Activated naive CD8-positive, alpha-beta T cell treated with anti-CD3 and anti-CD28 coated beads for 36 hours (primary cell): ENCODE data around the gene DMRT1. TPM values are rescaled to one million over a fixed set of nuclear protein-coding genes. Genes with fewer than 3 reads are reported as not detected.

Source experiments
- DNase-seq: peaks from one replicate; pipeline ENCODE4 v3.0.0; 2021
- H3K27ac Mint-ChIP-seq: one replicate; pipeline ENCODE4 v1.8.0; 2022; ENCODE audit warnings: mild to moderate bottlenecking, moderate library complexity, mixed read lengths
- H3K27me3 Mint-ChIP-seq: one replicate; pipeline ENCODE4 v1.8.0; 2022; ENCODE audit warnings: mild to moderate bottlenecking, mixed read lengths
- H3K36me3 Mint-ChIP-seq: one replicate; pipeline ENCODE4 v1.8.0; 2021; ENCODE audit warnings: mild to moderate bottlenecking, mixed read lengths
- H3K4me1 Mint-ChIP-seq: one replicate; pipeline ENCODE4 v1.8.0; 2021; ENCODE audit warnings: mixed read lengths
- H3K4me3 Mint-ChIP-seq: one replicate; pipeline ENCODE4 v1.8.0; 2022; ENCODE audit warnings: mild to moderate bottlenecking, moderate library complexity, mixed read lengths
- H3K9me3 Mint-ChIP-seq: one replicate; pipeline ENCODE4 v1.8.0; 2022; ENCODE audit warnings: mixed read lengths
- total RNA-seq, 2 experiments: library from RNA; stranded (reverse); gene quantifications; one replicate each; pipeline ENCODE4 v1.2.3, GENCODE V29; 2021

DMRT1 gene
- total RNA-seq, 2 experiments from 2014 or later, result not detected

GRCh38 chr9:928363-929042 lies 87.0 kb downstream of the DMRT1 start:
- Mint-ChIP-seq H3K27ac (no peak overlapping the region), H3K27me3 (peaks cover 15% of the 10 kb centered on the region), H3K36me3 (no peaks in the 10 kb centered on the region), H3K9me3 (no peaks in the 10 kb centered on the region), H3K4me1 (no peaks in the 10 kb centered on the region), H3K4me3 (no peak overlapping the region)
- no peak for DNase-seq

GRCh38 chr9:929719-930118 lies 88.2 kb downstream of the DMRT1 start:
- no peak for DNase-seq
- Mint-ChIP-seq H3K4me1 (no peaks in the 10 kb centered on the region), H3K27me3 (peaks cover 23% of the 10 kb centered on the region), H3K36me3 (no peaks in the 10 kb centered on the region), H3K27ac (no peak overlapping the region), H3K9me3 (no peaks in the 10 kb centered on the region), H3K4me3 (no peak overlapping the region)

GRCh38 chr9:933356-933755 lies 91.9 kb downstream of the DMRT1 start:
- no peaks in the 10 kb centered on the region for H3K4me1 Mint-ChIP-seq
- no peak for DNase-seq
- H3K36me3 Mint-ChIP-seq, result no peaks in the 10 kb centered on the region
- peaks cover 4% of the 10 kb centered on the region for H3K9me3 Mint-ChIP-seq
- H3K4me3 Mint-ChIP-seq, result no peak overlapping the region
- H3K27me3 Mint-ChIP-seq, result peaks cover 28% of the 10 kb centered on the region
- H3K27ac Mint-ChIP-seq, result no peak overlapping the region

- Mint-ChIP-seq H3K4me3 (no peak overlapping the region), H3K9me3 (peaks cover 9% of the 10 kb centered on the region), H3K36me3 (no peaks in the 10 kb centered on the region), H3K27ac (no peak overlapping the region), H3K27me3 (peaks cover 41% of the 10 kb centered on the region), H3K4me1 (no peaks in the 10 kb centered on the region)
- DNase-seq, result no peak
Measured at GRCh38 chr9:935348-935965, 94.0 kb downstream of the DMRT1 start.

- Mint-ChIP-seq H3K4me3 (no peak overlapping the region), H3K27ac (no peak overlapping the region), H3K9me3 (peaks cover 7% of the 10 kb centered on the region), H3K36me3 (no peaks in the 10 kb centered on the region), H3K27me3 (peaks cover 59% of the 10 kb centered on the region), H3K4me1 (no peaks in the 10 kb centered on the region)
- no peak for DNase-seq
Measured at GRCh38 chr9:942805-943580, 101.5 kb downstream of the DMRT1 start.

- Mint-ChIP-seq H3K27ac (no peak overlapping the region), H3K4me1 (no peaks in the 10 kb centered on the region), H3K9me3 (no peaks in the 10 kb centered on the region), H3K36me3 (no peaks in the 10 kb centered on the region), H3K27me3 (peaks cover 61% of the 10 kb centered on the region), H3K4me3 (no peak overlapping the region)
- no peak for DNase-seq
Measured at GRCh38 chr9:947985-948384, 106.5 kb downstream of the DMRT1 start.

- no peak for DNase-seq
- Mint-ChIP-seq H3K9me3 (no peaks in the 10 kb centered on the region), H3K4me1 (no peaks in the 10 kb centered on the region), H3K27me3 (peaks cover 56% of the 10 kb centered on the region), H3K4me3 (no peak overlapping the region), H3K36me3 (no peaks in the 10 kb centered on the region), H3K27ac (no peak overlapping the region)
Measured at GRCh38 chr9:948497-948896, 107.0 kb downstream of the DMRT1 start.

- H3K27ac Mint-ChIP-seq, result no peak overlapping the region
- peaks cover 50% of the 10 kb centered on the region for H3K27me3 Mint-ChIP-seq
- no peaks in the 10 kb centered on the region for H3K36me3 Mint-ChIP-seq
- no peak for DNase-seq
- no peak overlapping the region for H3K4me3 Mint-ChIP-seq
- H3K9me3 Mint-ChIP-seq, result no peaks in the 10 kb centered on the region
- no peaks in the 10 kb centered on the region for H3K4me1 Mint-ChIP-seq
Measured at GRCh38 chr9:950139-950538, 108.6 kb downstream of the DMRT1 start.

- no peak overlapping the region for H3K4me3 Mint-ChIP-seq
- peaks cover 34% of the 10 kb centered on the region for H3K27me3 Mint-ChIP-seq
- no peak for DNase-seq
- no peaks in the 10 kb centered on the region for H3K4me1 Mint-ChIP-seq
- H3K27ac Mint-ChIP-seq, result no peak overlapping the region
- no peaks in the 10 kb centered on the region for H3K36me3 Mint-ChIP-seq
- H3K9me3 Mint-ChIP-seq, result no peaks in the 10 kb centered on the region
Measured at GRCh38 chr9:952546-952945, 111.0 kb downstream of the DMRT1 start.

GRCh38 chr9:959105-959504 lies 117.6 kb downstream of the DMRT1 start:
- Mint-ChIP-seq H3K36me3 (no peaks in the 10 kb centered on the region), H3K4me3 (no peak overlapping the region), H3K27me3 (peaks cover 43% of the 10 kb centered on the region), H3K9me3 (no peaks in the 10 kb centered on the region), H3K4me1 (no peaks in the 10 kb centered on the region), H3K27ac (no peak overlapping the region)
- DNase-seq, result no peak

- Mint-ChIP-seq H3K4me3 (no peak overlapping the region), H3K4me1 (no peaks in the 10 kb centered on the region), H3K9me3 (no peaks in the 10 kb centered on the region), H3K27ac (no peak overlapping the region), H3K27me3 (peaks cover 50% of the 10 kb centered on the region), H3K36me3 (no peaks in the 10 kb centered on the region)
- DNase-seq, result no peak
Measured at GRCh38 chr9:959914-960313, 118.4 kb downstream of the DMRT1 start.

GRCh38 chr9:962023-962422 lies 120.5 kb downstream of the DMRT1 start:
- Mint-ChIP-seq H3K27ac (no peak overlapping the region), H3K4me1 (no peaks in the 10 kb centered on the region), H3K4me3 (no peak overlapping the region), H3K9me3 (no peaks in the 10 kb centered on the region), H3K27me3 (peaks cover 69% of the 10 kb centered on the region), H3K36me3 (no peaks in the 10 kb centered on the region)
- DNase-seq, result no peak

GRCh38 chr9:965497-965896 lies 124.0 kb downstream of the DMRT1 start:
- Mint-ChIP-seq H3K27me3 (peaks cover 88% of the 10 kb centered on the region), H3K36me3 (peaks cover 2% of the 10 kb centered on the region), H3K9me3 (no peaks in the 10 kb centered on the region), H3K27ac (no peak overlapping the region), H3K4me3 (no peak overlapping the region), H3K4me1 (peaks cover 12% of the 10 kb centered on the region)
- DNase-seq, result no peak

- Mint-ChIP-seq H3K27me3 (peaks cover 89% of the 10 kb centered on the region), H3K4me3 (no peak overlapping the region), H3K9me3 (no peaks in the 10 kb centered on the region), H3K27ac (no peak overlapping the region), H3K36me3 (peaks cover 2% of the 10 kb centered on the region), H3K4me1 (peaks cover 12% of the 10 kb centered on the region)
- DNase-seq, result no peak
Measured at GRCh38 chr9:966870-967269, 125.4 kb downstream of the DMRT1 start.

- H3K36me3 Mint-ChIP-seq, result peaks cover 2% of the 10 kb centered on the region
- peaks cover 12% of the 10 kb centered on the region for H3K4me1 Mint-ChIP-seq
- no peak overlapping the region for H3K4me3 Mint-ChIP-seq
- H3K27ac Mint-ChIP-seq, result no peak overlapping the region
- H3K27me3 Mint-ChIP-seq, result peaks cover 89% of the 10 kb centered on the region
- DNase-seq, result no peak
- no peaks in the 10 kb centered on the region for H3K9me3 Mint-ChIP-seq
Measured at GRCh38 chr9:967436-967835, 125.9 kb downstream of the DMRT1 start.
